ENCODE measurements around the gene TNFSF18.

GRCh38 chr1:172990598-172991215, 60.0 kb downstream of the TNFSF18 start:
- no peak for TF ChIP-seq CTCF (IDR thresholded peaks at IDR 0.05 in 2 of 3, conservative IDR thresholded peaks at IDR 0.05 in 1 of 3; ENCODE audit: borderline replicate concordance in 1 of 3, insufficient read depth in 1 of 3, low read depth in 2 of 3, low read length in 2 of 3)
- no peak for TF ChIP-seq POLR2A (IDR thresholded peaks at IDR 0.05; ENCODE audit: borderline replicate concordance, extremely low read depth, insufficient read depth, insufficient read length)
- TF ChIP-seq SP1 (IDR thresholded peaks at IDR 0.05; ENCODE audit: low read depth), result no peak
- TF ChIP-seq JUND (IDR thresholded peaks at IDR 0.05), result no peak
- TF ChIP-seq ZNF274 (IDR thresholded peaks at IDR 0.05; ENCODE audit: low read depth, low read length), result no peak
- TF ChIP-seq FOSL1 (IDR thresholded peaks at IDR 0.05; ENCODE audit: low read depth), result no peak
- TF ChIP-seq EZH2 (IDR thresholded peaks at IDR 0.05), result no peak
- no peak for TF ChIP-seq ELF1 (IDR thresholded peaks at IDR 0.05; ENCODE audit: borderline replicate concordance, low read depth)
- no peak for TF ChIP-seq TCF7L2 (IDR thresholded peaks at IDR 0.05; ENCODE audit: borderline replicate concordance, extremely low read depth, insufficient read depth, insufficient read length)
- TF ChIP-seq EZH2phosphoT487 (IDR thresholded peaks at IDR 0.05; ENCODE audit: borderline replicate concordance), result no peak

All from HCT116 (cell line).